Measurements from ENCODE around the gene ATP11A. TPM values are rescaled to one million over a fixed set of nuclear protein-coding genes. Genes with fewer than 3 reads are reported as not detected.
A peak's percentile ranks its signal among the peaks of the same experiment; 100 is the strongest.
"Not testable (repeated sequence)": the region's sequence is repeated elsewhere in the genome, so short reads cannot be mapped to it uniquely, and the experiment has no call there.

Gene ATP11A
- total RNA-seq, 1 donor from 2014 or later = 377 TPM

GRCh38 chr13:112679932-112680677, 9.7 kb upstream of the ATP11A start:
- peak; percentile 68 for ATAC-seq

GRCh38 chr13:112680741-112681360, 9.0 kb upstream of the ATP11A start:
- H3K27me3 ChIP-seq = no peaks in the 10 kb centered on the region
- H3K4me1 ChIP-seq = no peaks in the 10 kb centered on the region
- H3K4me3 ChIP-seq = no peak overlapping the region
- no peak for TF ChIP-seq CTCF (IDR thresholded peaks at IDR 0.05)
- H3K36me3 ChIP-seq = no peaks in the 10 kb centered on the region
- no peak overlapping the region for H3K27ac ChIP-seq
- intact Hi-C loops (cut with DNase I) = no loop called here
- H3K9me3 ChIP-seq = no peaks in the 10 kb centered on the region
- DNase-seq = peak; percentile 40
- no peak for ATAC-seq

More at GRCh38 chr13:112679932-112680677, 9.7 kb upstream of the ATP11A start:
- DNase-seq = peak; percentile 66
- Histone ChIP-seq H3K4me1 (no peaks in the 10 kb centered on the region), H3K27ac (no peak overlapping the region), H3K27me3 (no peaks in the 10 kb centered on the region), H3K4me3 (no peak overlapping the region), H3K9me3 (no peaks in the 10 kb centered on the region), H3K36me3 (no peaks in the 10 kb centered on the region)
- intact Hi-C loops (cut with DNase I) = no loop called here
- TF ChIP-seq CTCF (IDR thresholded peaks at IDR 0.05) = no peak

- peaks cover 13% of the 10 kb centered on the region for H3K4me1 ChIP-seq
- no peak for TF ChIP-seq CTCF (IDR thresholded peaks at IDR 0.05)
- no peaks in the 10 kb centered on the region for H3K27me3 ChIP-seq
- no peak overlapping the region for H3K4me3 ChIP-seq
- ATAC-seq = no peak
- H3K9me3 ChIP-seq = no peaks in the 10 kb centered on the region
- intact Hi-C loops (cut with DNase I) = no loop called here
- H3K36me3 ChIP-seq = no peaks in the 10 kb centered on the region
- H3K27ac ChIP-seq = no peak overlapping the region
- peak; percentile 9 for DNase-seq
Observed at GRCh38 chr13:112683581-112683980, 6.3 kb upstream of the ATP11A start.

- H3K27me3 ChIP-seq = no peaks in the 10 kb centered on the region
- H3K36me3 ChIP-seq = no peaks in the 10 kb centered on the region
- H3K4me3 ChIP-seq = no peak overlapping the region
- H3K27ac ChIP-seq = peak overlapping the region; percentile 61
- DNase-seq = peak; percentile 35
- no peaks in the 10 kb centered on the region for H3K9me3 ChIP-seq
- H3K4me1 ChIP-seq = peaks cover 13% of the 10 kb centered on the region
- ATAC-seq = no peak
- intact Hi-C loops (cut with DNase I) = no loop called here
- no peak for TF ChIP-seq CTCF (IDR thresholded peaks at IDR 0.05)
Observed at GRCh38 chr13:112684071-112684845, 5.6 kb upstream of the ATP11A start.

GRCh38 chr13:112685189-112685805, 4.5 kb upstream of the ATP11A start:
- DNase-seq = peak; percentile 75
- Histone ChIP-seq H3K27ac (peak overlapping the region; percentile 61), H3K4me1 (peaks cover 13% of the 10 kb centered on the region)
- ATAC-seq = peak; percentile 47
- H3K9me3 ChIP-seq; intact Hi-C loops (cut with DNase I); H3K36me3 ChIP-seq; H3K4me3 ChIP-seq; H3K27me3 ChIP-seq: not testable (repeated sequence)

Data from upper lobe of right lung (tissue), 1 donor.